Measurements from ENCODE around the gene TRERF1.
"Not testable (repeated sequence)": the region's sequence is repeated elsewhere in the genome, so short reads cannot be mapped to it uniquely, and the experiment has no call there.

TRERF1 gene

GRCh38 chr6:42212442-42212841, 239.3 kb downstream of the TRERF1 start:
- TF ChIP-seq, protein P1, sequence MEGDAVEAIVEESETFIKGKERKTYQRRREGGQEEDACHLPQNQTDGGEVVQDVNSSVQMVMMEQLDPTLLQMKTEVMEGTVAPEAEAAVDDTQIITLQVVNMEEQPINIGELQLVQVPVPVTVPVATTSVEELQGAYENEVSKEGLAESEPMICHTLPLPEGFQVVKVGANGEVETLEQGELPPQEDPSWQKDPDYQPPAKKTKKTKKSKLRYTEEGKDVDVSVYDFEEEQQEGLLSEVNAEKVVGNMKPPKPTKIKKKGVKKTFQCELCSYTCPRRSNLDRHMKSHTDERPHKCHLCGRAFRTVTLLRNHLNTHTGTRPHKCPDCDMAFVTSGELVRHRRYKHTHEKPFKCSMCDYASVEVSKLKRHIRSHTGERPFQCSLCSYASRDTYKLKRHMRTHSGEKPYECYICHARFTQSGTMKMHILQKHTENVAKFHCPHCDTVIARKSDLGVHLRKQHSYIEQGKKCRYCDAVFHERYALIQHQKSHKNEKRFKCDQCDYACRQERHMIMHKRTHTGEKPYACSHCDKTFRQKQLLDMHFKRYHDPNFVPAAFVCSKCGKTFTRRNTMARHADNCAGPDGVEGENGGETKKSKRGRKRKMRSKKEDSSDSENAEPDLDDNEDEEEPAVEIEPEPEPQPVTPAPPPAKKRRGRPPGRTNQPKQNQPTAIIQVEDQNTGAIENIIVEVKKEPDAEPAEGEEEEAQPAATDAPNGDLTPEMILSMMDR (IDR thresholded peaks at IDR 0.05; ENCODE audit: low read depth, low read length) = no peak
- no peak overlapping the region for H3K4me3 ChIP-seq (replicated peaks in 1 of 2; ENCODE audit: low read depth in 2 of 2, low read length in 2 of 2)
- DNase-seq (ENCODE audit: low read depth in 2 of 2) = no peak

DNA sequence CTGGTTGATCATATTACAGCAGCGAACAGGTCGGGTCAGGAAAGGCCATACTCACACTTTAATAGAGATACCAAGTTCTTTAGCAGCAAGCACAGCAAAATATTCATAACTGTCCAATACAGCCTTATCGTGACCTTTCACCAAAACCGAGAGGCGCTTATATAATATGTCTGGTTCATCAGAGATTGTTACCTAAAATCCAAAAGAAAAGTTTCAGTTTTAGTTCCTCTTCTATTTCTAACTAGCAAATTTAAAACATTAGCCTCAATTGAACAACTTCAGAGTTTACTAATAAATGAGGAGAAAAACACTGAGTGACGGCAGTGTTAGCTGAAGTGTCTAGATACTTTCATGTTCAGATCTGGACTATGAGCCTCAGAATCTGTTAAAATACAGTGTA, 240.0 kb downstream of the TRERF1 start:
- DNase-seq (ENCODE audit: low read depth in 2 of 2) = no peak
- TF ChIP-seq, protein P1 (IDR thresholded peaks at IDR 0.05; ENCODE audit: low read depth, low read length) = no peak

DNA sequence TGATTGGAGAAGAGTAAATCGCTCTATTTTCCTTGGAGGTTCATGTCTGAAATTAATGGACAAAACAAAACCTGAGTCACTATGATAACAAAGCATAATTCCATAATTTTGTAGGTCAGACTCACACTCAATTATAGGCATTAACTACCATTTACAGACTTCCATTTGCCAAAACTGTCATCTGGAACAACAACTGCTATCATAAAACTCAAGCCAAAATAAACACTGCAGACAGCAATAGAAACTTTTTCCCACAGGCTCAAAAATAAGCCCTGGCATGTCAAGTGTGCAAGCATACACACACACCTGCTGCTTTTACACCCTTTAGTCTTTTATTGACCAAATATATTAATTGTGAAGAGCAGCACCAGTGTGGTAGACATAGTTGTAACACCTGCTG, 241.2 kb downstream of the TRERF1 start:
- no peak for DNase-seq (ENCODE audit: low read depth in 2 of 2)
- H3K4me3 ChIP-seq (replicated peaks in 1 of 2; ENCODE audit: low read depth in 2 of 2, low read length in 2 of 2) = no peak overlapping the region
- TF ChIP-seq, protein P1 (IDR thresholded peaks at IDR 0.05; ENCODE audit: low read depth, low read length) = no peak

More for the DNA sequence above, 240.0 kb downstream of the TRERF1 start:
- H3K4me3 ChIP-seq (replicated peaks in 1 of 2; ENCODE audit: low read depth in 2 of 2, low read length in 2 of 2) = no peak overlapping the region

- DNase-seq (ENCODE audit: low read depth in 2 of 2) = not testable (repeated sequence)
Measured at GRCh38 chr6:42207559-42207958, 244.2 kb downstream of the TRERF1 start.

GRCh38 chr6:42204768-42205282, 246.9 kb downstream of the TRERF1 start:
- no peak for DNase-seq (ENCODE audit: low read depth in 2 of 2)
- TF ChIP-seq, protein P1 (IDR thresholded peaks at IDR 0.05; ENCODE audit: low read depth, low read length) = no peak
- H3K4me3 ChIP-seq (replicated peaks in 1 of 2; ENCODE audit: low read depth in 2 of 2, low read length in 2 of 2) = no peak overlapping the region

More at GRCh38 chr6:42207559-42207958, 244.2 kb downstream of the TRERF1 start:
- not testable (repeated sequence) for H3K4me3 ChIP-seq (replicated peaks in 1 of 2; ENCODE audit: low read depth in 2 of 2, low read length in 2 of 2)

- no peak for DNase-seq (ENCODE audit: low read depth in 2 of 2)
- TF ChIP-seq, protein P1 (IDR thresholded peaks at IDR 0.05; ENCODE audit: low read depth, low read length) = no peak
- no peak overlapping the region for H3K4me3 ChIP-seq (replicated peaks in 1 of 2; ENCODE audit: low read depth in 2 of 2, low read length in 2 of 2)
Measured at GRCh38 chr6:42203183-42203582, 248.5 kb downstream of the TRERF1 start.

- not testable (repeated sequence) for DNase-seq (ENCODE audit: low read depth in 2 of 2); H3K4me3 ChIP-seq (replicated peaks in 1 of 2; ENCODE audit: low read depth in 2 of 2, low read length in 2 of 2)
Measured at GRCh38 chr6:42202131-42202915, 249.4 kb downstream of the TRERF1 start.

GRCh38 chr6:42201382-42201781, 250.3 kb downstream of the TRERF1 start:
- no peak overlapping the region for H3K4me3 ChIP-seq (replicated peaks in 1 of 2; ENCODE audit: low read depth in 2 of 2, low read length in 2 of 2)
- DNase-seq (ENCODE audit: low read depth in 2 of 2) = peak in 1 of 2 donors; percentile 54
- TF ChIP-seq, protein P1 (IDR thresholded peaks at IDR 0.05; ENCODE audit: low read depth, low read length) = no peak
